ENCODE results near the gene SLCO4A1. TPM values are rescaled to one million over a fixed set of nuclear protein-coding genes. Genes with fewer than 3 reads are reported as not detected.

Gene SLCO4A1
- total RNA-seq, 1 donor: under 0.01 TPM

DNA sequence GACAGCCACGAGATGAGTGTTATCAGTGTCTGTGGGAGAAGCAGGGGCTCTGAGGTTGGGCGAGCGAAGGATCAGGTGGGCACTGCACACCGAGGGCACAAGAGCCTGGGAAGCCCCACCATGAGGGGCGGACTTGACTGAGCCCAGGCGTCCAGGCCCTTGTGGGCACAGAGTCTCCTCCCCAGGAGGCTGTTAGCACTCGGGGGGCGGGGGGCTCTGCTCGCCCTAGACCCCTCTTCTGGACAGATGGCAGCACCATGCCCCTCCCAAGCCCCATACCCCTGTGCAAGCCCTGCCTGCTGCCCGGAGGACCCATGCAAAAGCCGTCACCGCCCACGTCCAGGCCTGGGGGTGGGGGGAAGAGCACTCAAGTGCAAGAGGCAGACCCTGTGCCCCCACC, 21.7 kb upstream of the SLCO4A1 start:
- Histone ChIP-seq H3K27ac (ENCODE audit: low read depth, low read length) (no peak overlapping the region), H3K4me2 (ENCODE audit: insufficient read depth, low read length) (no peak overlapping the region), H3K36me3 (ENCODE audit: insufficient read depth, low read length) (no peaks in the 10 kb centered on the region), H3K4me3 (ENCODE audit: insufficient read depth, low read length) (no peak overlapping the region), H3K4me1 (ENCODE audit: insufficient read depth, low read length) (peaks cover 8% of the 10 kb centered on the region), H3K79me2 (ENCODE audit: insufficient read depth, low read length) (no peaks in the 10 kb centered on the region), H2AFZ (ENCODE audit: low read length) (no peak overlapping the region), H4K20me1 (ENCODE audit: insufficient read depth, low read length) (no peaks in the 10 kb centered on the region), H3K27me3 (ENCODE audit: insufficient read depth, low read length) (no peaks in the 10 kb centered on the region), H3K9me3 (ENCODE audit: low read depth, low read length) (no peaks in the 10 kb centered on the region)
- DNase-seq (ENCODE audit: insufficient read length, low spot score, missing footprints): no peak
- no peak for TF ChIP-seq CTCF (IDR thresholded peaks at IDR 0.05; ENCODE audit: extremely low read depth, low read depth, low read length)

DNA sequence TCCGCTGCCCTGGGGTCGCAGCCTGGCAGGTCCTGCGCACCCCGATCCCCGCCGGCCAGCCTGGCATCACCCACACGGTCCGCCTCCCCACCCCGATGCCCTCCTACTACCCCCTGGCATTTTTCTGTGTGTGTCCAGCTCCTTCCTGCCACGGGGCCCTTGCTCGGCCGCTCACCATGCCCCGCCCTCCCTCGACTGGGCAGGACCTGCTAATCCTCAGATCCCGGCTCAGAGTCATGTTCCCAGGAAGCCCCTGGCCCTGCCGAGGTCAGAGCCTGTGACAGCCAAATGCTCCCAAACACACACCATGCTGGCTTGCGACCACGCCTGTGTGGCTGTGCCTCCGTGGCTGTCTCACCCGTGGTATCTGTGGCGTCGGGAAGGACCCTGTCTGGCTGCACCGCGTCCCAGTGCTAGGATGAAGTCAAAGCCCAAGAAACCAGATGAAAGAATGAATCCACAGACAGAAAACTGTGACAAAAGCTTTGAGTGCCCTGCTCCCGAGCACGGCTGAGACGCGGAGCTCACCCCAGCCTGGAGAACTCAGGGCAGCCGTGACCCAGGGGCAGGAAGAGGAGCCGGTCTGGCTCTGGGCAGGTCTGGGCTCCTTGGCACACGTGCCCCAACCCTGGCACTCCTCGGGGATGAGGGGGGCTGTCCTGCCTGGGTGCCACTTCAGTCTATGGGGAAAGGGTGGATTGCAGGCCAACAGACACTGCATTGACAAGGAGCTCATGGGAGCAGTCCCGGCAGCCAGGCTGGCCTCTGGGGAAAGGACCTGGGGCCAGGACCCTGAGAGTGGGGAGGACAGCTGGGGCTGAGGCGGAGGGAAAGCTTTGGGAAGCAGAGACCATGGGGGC, 20.8 kb upstream of the SLCO4A1 start:
- Histone ChIP-seq H3K4me3 (ENCODE audit: insufficient read depth, low read length) (no peak overlapping the region), H3K4me1 (ENCODE audit: insufficient read depth, low read length) (peaks cover 8% of the 10 kb centered on the region), H3K4me2 (ENCODE audit: insufficient read depth, low read length) (no peak overlapping the region), H4K20me1 (ENCODE audit: insufficient read depth, low read length) (no peaks in the 10 kb centered on the region), H3K27ac (ENCODE audit: low read depth, low read length) (no peak overlapping the region), H3K27me3 (ENCODE audit: insufficient read depth, low read length) (no peaks in the 10 kb centered on the region), H3K36me3 (ENCODE audit: insufficient read depth, low read length) (no peaks in the 10 kb centered on the region), H3K79me2 (ENCODE audit: insufficient read depth, low read length) (no peaks in the 10 kb centered on the region), H2AFZ (ENCODE audit: low read length) (no peak overlapping the region), H3K9me3 (ENCODE audit: low read depth, low read length) (no peaks in the 10 kb centered on the region)
- DNase-seq (ENCODE audit: insufficient read length, low spot score, missing footprints): no peak
- TF ChIP-seq CTCF (IDR thresholded peaks at IDR 0.05; ENCODE audit: extremely low read depth, low read depth, low read length): no peak

DNA sequence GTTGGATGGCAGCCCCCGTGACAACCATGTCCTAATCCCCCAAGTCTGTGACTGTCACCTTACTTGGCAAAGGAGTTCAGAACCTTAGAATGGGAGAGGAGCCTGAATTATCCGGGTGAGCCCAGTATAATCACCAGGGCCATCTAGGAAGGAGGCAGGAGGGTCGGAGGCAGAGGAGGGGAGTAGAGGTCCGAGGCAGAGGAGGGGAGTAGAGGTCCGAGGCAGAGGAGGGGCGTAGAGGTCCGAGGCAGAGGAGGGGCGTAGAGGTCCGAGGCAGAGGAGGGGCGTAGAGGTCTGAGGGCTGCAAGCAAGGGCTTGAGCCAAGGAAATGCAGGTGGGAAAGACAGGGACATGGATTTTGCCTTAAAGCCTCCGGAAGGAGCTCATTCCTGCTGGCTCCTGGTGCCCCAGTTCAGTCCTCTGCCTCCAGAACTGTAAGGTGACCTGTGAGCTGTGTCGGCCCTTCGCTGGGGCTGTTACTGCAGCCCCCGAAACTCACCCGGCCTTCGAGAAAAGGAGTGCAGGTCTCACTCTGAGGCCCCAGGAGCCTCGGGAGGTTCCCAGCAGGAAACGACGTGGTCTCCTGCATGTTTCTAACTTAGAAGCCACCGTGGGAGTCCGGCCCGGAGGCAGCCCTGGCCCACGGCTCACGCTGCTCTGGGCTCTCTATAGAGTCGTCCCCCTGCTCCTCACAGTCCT, 20.0 kb upstream of the SLCO4A1 start:
- H3K79me2 ChIP-seq (ENCODE audit: insufficient read depth, low read length): no peaks in the 10 kb centered on the region
- no peaks in the 10 kb centered on the region for H3K27me3 ChIP-seq (ENCODE audit: insufficient read depth, low read length)
- no peaks in the 10 kb centered on the region for H4K20me1 ChIP-seq (ENCODE audit: insufficient read depth, low read length)
- peaks cover 8% of the 10 kb centered on the region for H3K4me1 ChIP-seq (ENCODE audit: insufficient read depth, low read length)
- no peak overlapping the region for H3K27ac ChIP-seq (ENCODE audit: low read depth, low read length)
- H3K9me3 ChIP-seq (ENCODE audit: low read depth, low read length): no peaks in the 10 kb centered on the region
- no peak overlapping the region for H2AFZ ChIP-seq (ENCODE audit: low read length)
- H3K36me3 ChIP-seq (ENCODE audit: insufficient read depth, low read length): no peaks in the 10 kb centered on the region
- no peak for TF ChIP-seq CTCF (IDR thresholded peaks at IDR 0.05; ENCODE audit: extremely low read depth, low read depth, low read length)
- no peak overlapping the region for H3K4me2 ChIP-seq (ENCODE audit: insufficient read depth, low read length)
- no peak overlapping the region for H3K4me3 ChIP-seq (ENCODE audit: insufficient read depth, low read length)
- no peak for DNase-seq (ENCODE audit: insufficient read length, low spot score, missing footprints)

- H3K36me3 ChIP-seq (ENCODE audit: insufficient read depth, low read length): no peaks in the 10 kb centered on the region
- H3K9me3 ChIP-seq (ENCODE audit: low read depth, low read length): no peaks in the 10 kb centered on the region
- H3K79me2 ChIP-seq (ENCODE audit: insufficient read depth, low read length): no peaks in the 10 kb centered on the region
- no peak overlapping the region for H3K4me2 ChIP-seq (ENCODE audit: insufficient read depth, low read length)
- H2AFZ ChIP-seq (ENCODE audit: low read length): no peak overlapping the region
- no peak overlapping the region for H3K4me3 ChIP-seq (ENCODE audit: insufficient read depth, low read length)
- no peaks in the 10 kb centered on the region for H3K27me3 ChIP-seq (ENCODE audit: insufficient read depth, low read length)
- no peak for TF ChIP-seq CTCF (IDR thresholded peaks at IDR 0.05; ENCODE audit: extremely low read depth, low read depth, low read length)
- H3K27ac ChIP-seq (ENCODE audit: low read depth, low read length): no peak overlapping the region
- peaks cover 8% of the 10 kb centered on the region for H3K4me1 ChIP-seq (ENCODE audit: insufficient read depth, low read length)
- DNase-seq (ENCODE audit: insufficient read length, low spot score, missing footprints): no peak
- H4K20me1 ChIP-seq (ENCODE audit: insufficient read depth, low read length): no peaks in the 10 kb centered on the region
Observed at GRCh38 chr20:62622877-62623487, 19.3 kb upstream of the SLCO4A1 start.
